Gastroesophageal sphincter (tissue), 4 donors: ENCODE results near the gene SLC38A10. TPM values are rescaled to one million over a fixed set of nuclear protein-coding genes. Genes with fewer than 3 reads are reported as not detected.

Source experiments
- ATAC-seq: fragments of 150-250 bp; one replicate; pipeline ENCODE4 v1.9.1; 2016; ENCODE audit warnings: mild to moderate bottlenecking, moderate library complexity
- H3K27ac ChIP-seq, 4 donors: fragments of 200-600 bp; sonication (generic) in 3 of 4; 1 replicate in 3 of 4; 2 replicates in 1 of 4; pipeline ENCODE4 v1.5.1; 2016 to 2019
- H3K27me3 ChIP-seq: fragments of 200-600 bp; sonication (generic); one replicate; pipeline ENCODE4 v1.5.1; 2019
- H3K36me3 ChIP-seq, 2 donors: fragments of 200-600 bp; sonication (generic); one replicate each; pipeline ENCODE4 v1.5.1; 2019; ENCODE audit warnings: control low read depth in 1 of 2
- H3K4me1 ChIP-seq, 3 donors: fragments of 200-600 bp; sonication (generic); 1 replicate in 2 of 3; 2 replicates in 1 of 3; pipeline ENCODE4 v1.5.1; 2016 to 2019; ENCODE audit warnings: control low read depth in 2 of 3
- H3K4me3 ChIP-seq, 2 donors: fragments of 200-600 bp; sonication (generic); one replicate each; pipeline ENCODE4 v1.5.1; 2019; ENCODE audit warnings: mild to moderate bottlenecking in 1 of 2, moderate library complexity in 1 of 2
- H3K9me3 ChIP-seq, 3 donors: fragments of 200-600 bp; sonication (generic); one replicate each; pipeline ENCODE4 v1.5.1; 2017 to 2019; ENCODE audit warnings: control low read depth in 2 of 3
- EP300 ChIP-seq: sonication (generic); formaldehyde crosslinking; IDR thresholded peaks from one replicate; pipeline ENCODE4 v1.6.1; 2017; ENCODE audit warnings: antibody characterized with exemption, mild to moderate bottlenecking
- POLR2A ChIP-seq, 2 donors: fragments of 450-650 bp; IDR thresholded peaks; one replicate each; pipeline ENCODE4 v1.6.1; 2017; ENCODE audit warnings: antibody characterized with exemption in 2 of 2, mild to moderate bottlenecking in 2 of 2, moderate library complexity in 1 of 2
- POLR2AphosphoS5 ChIP-seq: sonication (generic); formaldehyde crosslinking; IDR thresholded peaks from one replicate; pipeline ENCODE4 v1.6.1; 2017; ENCODE audit warnings: antibody characterized with exemption
- WGBS, 2 donors: methylation state at CpG; one replicate each; pipeline ENCODE4 v1.1.5; 2018; ENCODE audit warnings: low coverage in 1 of 2; 5-methylcytosine and 5-hydroxymethylcytosine counted together
- total RNA-seq, 4 donors: library from RNA; depleted of rRNA; stranded (reverse); fragments of >200 nt; gene quantifications; one replicate each; pipeline ENCODE4 v1.1.0, GENCODE V29; 2016
- TF ChIP-seq, protein P1 (sequence below), 4 experiments: fragments of 200-600 bp in 2 of 4; fragments of 450-650 bp in 2 of 4; sonication (generic) in 1 of 4; IDR thresholded peaks; one replicate each; pipeline ENCODE4 v1.5.1; 2017 to 2019; ENCODE audit warnings: antibody characterized with exemption in 4 of 4, mild to moderate bottlenecking in 2 of 4, moderate library complexity in 2 of 4

The SLC38A10 gene
- total RNA-seq, 4 donors from 2014 or later, result 70.5 to 99.6 (median 81.8) TPM

DNA sequence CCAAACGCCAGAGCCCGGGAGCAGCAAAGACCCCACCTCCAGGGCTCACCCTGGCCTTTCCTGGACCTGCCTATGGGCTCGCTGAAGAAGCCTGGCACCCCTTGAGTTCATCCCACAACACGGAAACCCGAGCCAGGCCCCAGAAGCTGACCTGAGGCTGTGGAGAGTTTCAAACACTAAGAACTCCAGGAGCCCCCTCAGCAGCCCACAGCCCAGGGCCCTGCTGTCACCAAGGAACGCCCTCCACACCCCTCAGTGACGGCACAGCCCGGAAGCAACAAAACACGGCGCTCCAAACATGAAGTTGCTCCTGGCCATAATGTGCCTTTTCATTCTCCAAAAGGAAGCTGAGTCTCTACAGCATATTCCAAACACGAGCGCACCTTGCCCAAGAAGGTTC, 9.2 kb downstream of the SLC38A10 start:
- Histone ChIP-seq H3K9me3 (no peaks in the 10 kb centered on the region), H3K4me3 (peak overlapping the region in 1 of 2 donors; percentile 39), H3K4me1 (peaks cover 0 to 33% (median 16%) of the 10 kb centered on the region in 3 donors), H3K27me3 (no peaks in the 10 kb centered on the region), H3K36me3 (peaks cover 0 to 84% of the 10 kb centered on the region in 2 donors), H3K27ac (peak overlapping the region in 3 of 4 donors; percentile 72 to 74 (median 74))
- TF ChIP-seq POLR2A (IDR thresholded peaks at IDR 0.05) (no peak), EP300 (no peak), POLR2AphosphoS5 (no peak)
- TF ChIP-seq, protein P1, sequence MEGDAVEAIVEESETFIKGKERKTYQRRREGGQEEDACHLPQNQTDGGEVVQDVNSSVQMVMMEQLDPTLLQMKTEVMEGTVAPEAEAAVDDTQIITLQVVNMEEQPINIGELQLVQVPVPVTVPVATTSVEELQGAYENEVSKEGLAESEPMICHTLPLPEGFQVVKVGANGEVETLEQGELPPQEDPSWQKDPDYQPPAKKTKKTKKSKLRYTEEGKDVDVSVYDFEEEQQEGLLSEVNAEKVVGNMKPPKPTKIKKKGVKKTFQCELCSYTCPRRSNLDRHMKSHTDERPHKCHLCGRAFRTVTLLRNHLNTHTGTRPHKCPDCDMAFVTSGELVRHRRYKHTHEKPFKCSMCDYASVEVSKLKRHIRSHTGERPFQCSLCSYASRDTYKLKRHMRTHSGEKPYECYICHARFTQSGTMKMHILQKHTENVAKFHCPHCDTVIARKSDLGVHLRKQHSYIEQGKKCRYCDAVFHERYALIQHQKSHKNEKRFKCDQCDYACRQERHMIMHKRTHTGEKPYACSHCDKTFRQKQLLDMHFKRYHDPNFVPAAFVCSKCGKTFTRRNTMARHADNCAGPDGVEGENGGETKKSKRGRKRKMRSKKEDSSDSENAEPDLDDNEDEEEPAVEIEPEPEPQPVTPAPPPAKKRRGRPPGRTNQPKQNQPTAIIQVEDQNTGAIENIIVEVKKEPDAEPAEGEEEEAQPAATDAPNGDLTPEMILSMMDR (IDR thresholded peaks at IDR 0.05), result no peak
- WGBS, 2 donors, result 73% methylated on average over 3 of the region's 12 CpGs; no CpG with 5 or more reads in 1 of the 2 donors
- ATAC-seq, result peak; percentile 27

DNA sequence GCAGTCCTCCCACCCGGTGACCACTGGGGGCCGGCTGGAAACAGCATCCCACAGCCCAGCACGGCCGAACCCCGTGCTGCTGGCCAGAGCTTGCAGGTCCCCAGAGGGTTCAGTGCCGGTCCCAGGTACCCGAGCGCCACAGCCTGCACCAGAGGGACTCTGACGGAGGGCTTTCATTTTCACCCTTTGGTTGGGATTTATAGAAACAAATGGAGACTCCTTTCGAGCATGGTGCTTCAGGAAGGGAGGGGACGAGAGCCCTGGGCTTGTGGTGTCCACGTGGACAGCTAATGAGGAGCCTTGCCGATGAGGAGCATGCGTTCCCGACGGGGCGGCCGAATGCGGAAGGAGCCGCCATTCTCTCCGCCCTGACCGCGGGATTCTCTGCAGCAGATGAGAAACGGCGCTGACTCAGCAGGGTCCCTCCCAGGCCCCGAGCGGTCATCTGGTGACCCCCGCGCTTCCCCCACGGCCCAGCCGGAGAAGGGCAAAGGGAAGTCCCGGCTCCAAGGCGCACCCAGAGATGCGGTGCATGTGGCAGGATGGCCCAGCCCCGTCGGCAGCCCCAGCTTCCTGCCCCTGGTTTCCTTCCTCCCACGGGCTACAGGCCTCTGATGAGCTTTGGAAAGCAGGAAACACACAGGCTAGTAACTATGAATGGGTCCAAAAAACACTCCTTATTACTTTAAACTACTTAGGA, 9.8 kb downstream of the SLC38A10 start:
- 20 to 32% methylated on average over 6 to 10 of the region's 37 CpGs for WGBS, 2 donors
- Histone ChIP-seq H3K4me3 (peak overlapping the region; percentile 0 to 39), H3K4me1 (peaks cover 0 to 35% (median 16%) of the 10 kb centered on the region in 3 donors), H3K36me3 (peaks cover 0 to 87% of the 10 kb centered on the region in 2 donors), H3K27me3 (no peaks in the 10 kb centered on the region), H3K27ac (peak overlapping the region in 3 of 4 donors; percentile 72 to 74 (median 74)), H3K9me3 (no peaks in the 10 kb centered on the region)
- ATAC-seq, result peak; percentile 74
- TF ChIP-seq, protein P1 (IDR thresholded peaks at IDR 0.05), result no peak
- no peak for TF ChIP-seq EP300
- no peak for TF ChIP-seq POLR2A (IDR thresholded peaks at IDR 0.05)
- peak; percentile 32 for TF ChIP-seq POLR2AphosphoS5

DNA sequence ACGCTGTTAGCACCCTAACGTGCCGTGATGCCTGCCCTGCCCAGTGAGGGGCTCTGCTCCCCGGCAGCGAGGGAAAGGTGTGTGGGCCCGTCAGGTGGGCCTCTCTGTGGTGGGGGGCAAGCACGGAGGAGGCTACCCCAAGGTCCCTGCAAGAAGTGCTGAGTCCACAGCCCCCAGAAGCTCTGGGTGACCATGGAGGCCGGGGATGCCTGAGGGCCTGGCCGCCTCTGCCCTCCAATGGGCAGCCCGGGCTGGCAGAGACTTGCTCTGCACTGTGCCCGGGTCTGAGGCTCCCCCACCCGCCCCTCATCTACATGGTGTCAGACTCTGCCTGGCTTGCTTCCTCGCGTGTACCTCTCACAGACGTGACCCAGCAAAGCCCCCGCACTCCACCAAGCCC, 12.2 kb downstream of the SLC38A10 start:
- Histone ChIP-seq H3K9me3 (no peaks in the 10 kb centered on the region), H3K27ac (no peak overlapping the region), H3K36me3 (peaks cover 0 to 78% of the 10 kb centered on the region in 2 donors), H3K4me3 (no peak overlapping the region), H3K4me1 (peaks cover 0 to 54% (median 24%) of the 10 kb centered on the region in 3 donors), H3K27me3 (no peaks in the 10 kb centered on the region)
- no peak for TF ChIP-seq POLR2A (IDR thresholded peaks at IDR 0.05)
- TF ChIP-seq, protein P1 (IDR thresholded peaks at IDR 0.05), result no peak
- no peak for TF ChIP-seq EP300
- no peak for TF ChIP-seq POLR2AphosphoS5
- WGBS, 2 donors, result 92% methylated on average over 3 of the region's 16 CpGs; no CpG with 5 or more reads in 1 of the 2 donors
- ATAC-seq, result no peak

DNA sequence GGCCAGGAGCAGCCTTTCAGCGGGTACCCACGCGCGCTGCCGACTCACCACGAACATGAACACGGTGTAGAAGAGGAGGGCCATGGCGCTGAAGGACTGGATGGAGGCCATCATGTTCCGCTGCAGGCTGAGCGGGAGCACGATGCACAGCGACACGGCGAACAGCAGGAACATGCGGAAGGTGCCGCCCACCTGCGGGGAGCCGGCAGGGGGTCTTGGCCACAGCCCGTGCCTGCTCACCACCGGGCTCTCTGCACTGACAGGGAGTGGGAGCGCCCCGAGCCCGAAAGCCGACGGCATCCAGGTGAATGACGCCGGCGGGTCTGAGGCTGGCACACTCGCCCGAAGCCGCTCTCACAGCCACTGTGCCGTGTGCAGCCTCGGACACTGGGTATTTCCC, 13.0 kb downstream of the SLC38A10 start:
- Histone ChIP-seq H3K9me3 (no peaks in the 10 kb centered on the region), H3K27ac (no peak overlapping the region), H3K36me3 (peaks cover 0 to 71% of the 10 kb centered on the region in 2 donors), H3K4me1 (peaks cover 0 to 56% (median 23%) of the 10 kb centered on the region in 3 donors), H3K27me3 (no peaks in the 10 kb centered on the region), H3K4me3 (no peak overlapping the region)
- ATAC-seq, result no peak
- WGBS, 2 donors, result 97% methylated on average over 7 of the region's 33 CpGs; no CpG with 5 or more reads in 1 of the 2 donors
- TF ChIP-seq POLR2A (IDR thresholded peaks at IDR 0.05), result no peak
- TF ChIP-seq EP300, result no peak
- TF ChIP-seq, protein P1 (IDR thresholded peaks at IDR 0.05), result no peak
- TF ChIP-seq POLR2AphosphoS5, result no peak

DNA sequence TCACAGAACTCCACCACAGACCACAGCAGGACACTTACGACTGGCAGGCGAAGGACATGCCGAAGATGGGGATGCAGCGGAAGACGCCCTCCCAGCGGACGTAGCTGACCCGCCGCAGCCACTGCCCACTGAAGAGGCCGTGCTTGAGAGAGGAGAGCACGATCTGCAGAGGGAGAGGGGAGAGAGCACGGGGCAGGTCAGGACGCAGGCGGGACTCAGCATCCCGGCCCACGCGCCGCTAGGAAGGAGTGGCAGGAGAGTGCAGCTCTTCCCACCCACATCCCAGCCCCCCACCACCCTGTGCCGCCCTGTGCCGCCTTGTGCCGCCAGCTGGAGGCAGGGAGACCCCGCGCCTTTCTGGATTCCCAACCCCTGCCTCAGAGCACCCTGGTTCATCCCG, 14.5 kb downstream of the SLC38A10 start:
- Histone ChIP-seq H3K36me3 (peaks cover 0 to 76% of the 10 kb centered on the region in 2 donors), H3K4me1 (peaks cover 0 to 53% (median 18%) of the 10 kb centered on the region in 3 donors), H3K27ac (peak overlapping the region in 2 of 4 donors; percentile 82 to 83), H3K27me3 (no peaks in the 10 kb centered on the region), H3K9me3 (no peaks in the 10 kb centered on the region), H3K4me3 (no peak overlapping the region)
- TF ChIP-seq, protein P1 (IDR thresholded peaks at IDR 0.05), result no peak
- TF ChIP-seq EP300, result no peak
- 100% methylated on average over 2 of the region's 24 CpGs; no CpG with 5 or more reads in 1 of the 2 donors for WGBS, 2 donors
- no peak for ATAC-seq
